Endodermal cell (in vitro differentiated cells): ENCODE results near the gene SLC25A44. TPM values are rescaled to one million over a fixed set of nuclear protein-coding genes. Genes with fewer than 3 reads are reported as not detected.

Source experiments
- DNase-seq: peaks from one replicate; pipeline ENCODE4 v3.0.0-alpha.2; 2017
- H3K27ac ChIP-seq: 2 replicates; pipeline ENCODE4 v1.5.1; 2013; ENCODE audit warnings: mild to moderate bottlenecking, low read depth, low read length, moderate library complexity
- H3K27me3 ChIP-seq: 2 replicates; pipeline ENCODE4 v1.6.1; 2013; ENCODE audit warnings: mild to moderate bottlenecking, low read length, moderate library complexity; ENCODE audit not compliant: insufficient read depth, control insufficient read depth, poor library complexity, severe bottlenecking
- H3K36me3 ChIP-seq: 2 replicates; pipeline ENCODE4 v1.7.0; 2013; ENCODE audit warnings: mild to moderate bottlenecking, low read length, moderate library complexity; ENCODE audit not compliant: control insufficient read depth, insufficient read depth
- H3K4me1 ChIP-seq: one replicate; pipeline ENCODE4 v1.7.0; 2013; ENCODE audit warnings: low read length; ENCODE audit not compliant: control insufficient read depth, insufficient read depth
- H3K4me3 ChIP-seq: 2 replicates; pipeline ENCODE4 v1.5.1; 2013; ENCODE audit warnings: mild to moderate bottlenecking, low read length, moderate library complexity
- H3K9ac ChIP-seq: 2 replicates; pipeline ENCODE4 v1.6.1; 2013; ENCODE audit warnings: mild to moderate bottlenecking, low read length, moderate library complexity; ENCODE audit not compliant: poor library complexity, severe bottlenecking; ENCODE audit errors: extremely low read depth
- H3K9me3 ChIP-seq: 2 replicates; pipeline ENCODE4 v1.6.1; 2013; ENCODE audit warnings: mild to moderate bottlenecking, low read length, moderate library complexity; ENCODE audit not compliant: control insufficient read depth
- H3K27ac Mint-ChIP-seq: 2 replicates; pipeline ENCODE4 v1.8.0; 2020; ENCODE audit warnings: mixed read lengths
- H3K27me3 Mint-ChIP-seq: 2 replicates; pipeline ENCODE4 v1.8.0; 2021; ENCODE audit warnings: mild to moderate bottlenecking, mixed read lengths; ENCODE audit not compliant: insufficient read depth
- H3K36me3 Mint-ChIP-seq: 2 replicates; pipeline ENCODE4 v1.8.0; 2020; ENCODE audit warnings: low read depth, mixed read lengths
- H3K4me1 Mint-ChIP-seq: 2 replicates; pipeline ENCODE4 v1.8.0; 2020; ENCODE audit warnings: mixed read lengths
- H3K4me3 Mint-ChIP-seq: 2 replicates; pipeline ENCODE4 v1.8.0; 2020; ENCODE audit warnings: mild to moderate bottlenecking, moderate library complexity, mixed read lengths
- H3K9me3 Mint-ChIP-seq: 2 replicates; pipeline ENCODE4 v1.8.0; 2020; ENCODE audit warnings: mild to moderate bottlenecking, mixed read lengths
- CTCF ChIP-seq: fragments of 200-600 bp; sonication (generic); conservative IDR thresholded peaks from 2 replicates; pipeline ENCODE4 v1.5.0; 2021; ENCODE audit warnings: antibody characterized with exemption, mild to moderate bottlenecking
- WGBS, 2 experiments: methylation state at CpG; one replicate each; pipeline versions ENCODE4 v1.1.5 to v1.1.7; 2013; ENCODE audit warnings: missing lambda C conversion rate in 2 of 2, mixed read lengths in 1 of 2; ENCODE audit not compliant: insufficient coverage in 1 of 2, insufficient read length in 1 of 2; 5-methylcytosine and 5-hydroxymethylcytosine counted together
- total RNA-seq, 2 donors: library from RNA; stranded (reverse); fragmentation: NEBNext Ultra II Directional in 1 of 2; extraction: Animal tissue kit (Norgen Biotek cat#: 25700) in 1 of 2; gene quantifications; 2 replicates in 1 of 2; 3 replicates in 1 of 2; pipeline ENCODE4 v1.2.1, GENCODE V29; 2021

SLC25A44 gene
- total RNA-seq, 2 donors from 2014 or later: 20.9 to 22.7 TPM

GRCh38 chr1:156167536-156167935 lies 26.4 kb upstream of the SLC25A44 start:
- Mint-ChIP-seq H3K4me1 (peaks cover 9% of the 10 kb centered on the region), H3K4me3 (no peak overlapping the region), H3K9me3 (peaks cover 7% of the 10 kb centered on the region), H3K36me3 (peaks cover 18% of the 10 kb centered on the region), H3K27ac (no peak overlapping the region), H3K27me3 (no peaks in the 10 kb centered on the region)
- no peak for DNase-seq
- no peak overlapping the region for H3K9ac ChIP-seq
- no peaks in the 10 kb centered on the region for H3K4me1 ChIP-seq
- TF ChIP-seq CTCF: no peak
- no peak overlapping the region for H3K4me3 ChIP-seq
- H3K36me3 ChIP-seq: no peaks in the 10 kb centered on the region
- WGBS, 2 experiments: 86 to 94% methylated on average over 1 to 5 of the region's 5 CpGs
- no peaks in the 10 kb centered on the region for H3K27me3 ChIP-seq
- H3K27ac ChIP-seq: no peak overlapping the region
- no peaks in the 10 kb centered on the region for H3K9me3 ChIP-seq

- Histone ChIP-seq H3K9me3 (no peaks in the 10 kb centered on the region), H3K36me3 (no peaks in the 10 kb centered on the region), H3K9ac (no peak overlapping the region), H3K27ac (no peak overlapping the region), H3K27me3 (no peaks in the 10 kb centered on the region), H3K4me1 (no peaks in the 10 kb centered on the region), H3K4me3 (no peak overlapping the region)
- peak; percentile 81 for DNase-seq
- H3K27me3 Mint-ChIP-seq: no peaks in the 10 kb centered on the region
- WGBS, 2 experiments: 80 to 94% methylated on average over 3 to 9 of the region's 9 CpGs
- H3K27ac Mint-ChIP-seq: no peak overlapping the region
- TF ChIP-seq CTCF: peak; percentile 68
- H3K4me1 Mint-ChIP-seq: peaks cover 10% of the 10 kb centered on the region
- peaks cover 2% of the 10 kb centered on the region for H3K9me3 Mint-ChIP-seq
- H3K36me3 Mint-ChIP-seq: peaks cover 5% of the 10 kb centered on the region
- H3K4me3 Mint-ChIP-seq: no peak overlapping the region
Observed at GRCh38 chr1:156172696-156173470, 21.0 kb upstream of the SLC25A44 start.

GRCh38 chr1:156176610-156177210 lies 17.2 kb upstream of the SLC25A44 start:
- Mint-ChIP-seq H3K27me3 (no peaks in the 10 kb centered on the region), H3K36me3 (no peaks in the 10 kb centered on the region), H3K27ac (peak overlapping the region; percentile 26), H3K4me3 (no peak overlapping the region), H3K4me1 (peaks cover 23% of the 10 kb centered on the region), H3K9me3 (no peaks in the 10 kb centered on the region)
- H3K9ac ChIP-seq: no peak overlapping the region
- TF ChIP-seq CTCF: no peak
- H3K27me3 ChIP-seq: no peaks in the 10 kb centered on the region
- H3K4me1 ChIP-seq: no peaks in the 10 kb centered on the region
- H3K36me3 ChIP-seq: no peaks in the 10 kb centered on the region
- 94 to 96% methylated on average over 4 to 12 of the region's 12 CpGs for WGBS, 2 experiments
- no peak overlapping the region for H3K4me3 ChIP-seq
- DNase-seq: no peak
- no peaks in the 10 kb centered on the region for H3K9me3 ChIP-seq
- no peak overlapping the region for H3K27ac ChIP-seq
